ENCODE results near the gene BBS12. TPM values are rescaled to one million over a fixed set of nuclear protein-coding genes. Genes with fewer than 3 reads are reported as not detected.

BBS12 gene
- total and polyA plus RNA-seq, 2 experiments from 2014 or later = 2.3 to 2.6 TPM

DNA sequence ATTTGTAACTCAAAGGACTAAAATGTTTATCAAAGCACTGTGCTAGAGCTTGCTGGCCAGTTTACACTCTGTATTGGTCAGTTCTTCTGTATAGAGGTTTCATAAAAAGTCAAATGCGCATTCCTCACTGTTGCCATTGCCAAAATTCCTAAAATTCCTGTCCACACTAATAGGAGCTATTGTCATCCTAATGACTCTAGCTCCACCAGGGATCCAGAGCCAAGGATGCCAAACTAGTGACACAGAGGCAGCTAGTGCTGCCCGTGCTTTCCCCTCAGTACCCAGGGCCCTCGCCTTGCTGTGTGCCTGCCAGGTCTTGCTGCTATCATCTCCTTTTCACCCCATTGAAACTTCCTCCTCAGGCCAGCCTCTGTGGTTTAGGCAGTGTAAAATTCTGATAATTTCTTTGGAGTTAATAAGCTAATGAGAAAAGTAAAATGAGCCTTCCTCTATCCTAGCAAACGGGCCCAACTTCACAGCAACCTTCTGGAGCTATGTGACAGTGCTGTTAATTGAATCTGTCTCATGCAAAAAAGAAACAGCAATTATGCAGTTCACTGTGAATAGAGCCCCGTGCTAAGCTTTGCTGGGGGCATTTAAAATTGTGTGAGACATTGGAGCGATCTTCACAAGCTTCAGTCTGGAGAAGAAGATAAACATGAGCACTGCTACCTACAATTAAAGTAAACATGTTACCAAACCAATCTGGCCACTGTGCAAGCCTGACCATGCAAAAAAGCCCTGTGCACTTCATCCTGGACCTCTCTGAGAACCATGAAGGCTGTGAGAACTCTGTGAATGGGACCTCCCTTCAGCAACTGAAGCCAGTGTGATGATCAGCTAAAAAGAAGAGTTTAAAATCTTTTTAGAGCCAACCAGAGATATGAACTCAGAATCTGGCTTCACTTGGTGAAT, 51.1 kb downstream of the BBS12 start (continued):
- TF ChIP-seq, protein P1, sequence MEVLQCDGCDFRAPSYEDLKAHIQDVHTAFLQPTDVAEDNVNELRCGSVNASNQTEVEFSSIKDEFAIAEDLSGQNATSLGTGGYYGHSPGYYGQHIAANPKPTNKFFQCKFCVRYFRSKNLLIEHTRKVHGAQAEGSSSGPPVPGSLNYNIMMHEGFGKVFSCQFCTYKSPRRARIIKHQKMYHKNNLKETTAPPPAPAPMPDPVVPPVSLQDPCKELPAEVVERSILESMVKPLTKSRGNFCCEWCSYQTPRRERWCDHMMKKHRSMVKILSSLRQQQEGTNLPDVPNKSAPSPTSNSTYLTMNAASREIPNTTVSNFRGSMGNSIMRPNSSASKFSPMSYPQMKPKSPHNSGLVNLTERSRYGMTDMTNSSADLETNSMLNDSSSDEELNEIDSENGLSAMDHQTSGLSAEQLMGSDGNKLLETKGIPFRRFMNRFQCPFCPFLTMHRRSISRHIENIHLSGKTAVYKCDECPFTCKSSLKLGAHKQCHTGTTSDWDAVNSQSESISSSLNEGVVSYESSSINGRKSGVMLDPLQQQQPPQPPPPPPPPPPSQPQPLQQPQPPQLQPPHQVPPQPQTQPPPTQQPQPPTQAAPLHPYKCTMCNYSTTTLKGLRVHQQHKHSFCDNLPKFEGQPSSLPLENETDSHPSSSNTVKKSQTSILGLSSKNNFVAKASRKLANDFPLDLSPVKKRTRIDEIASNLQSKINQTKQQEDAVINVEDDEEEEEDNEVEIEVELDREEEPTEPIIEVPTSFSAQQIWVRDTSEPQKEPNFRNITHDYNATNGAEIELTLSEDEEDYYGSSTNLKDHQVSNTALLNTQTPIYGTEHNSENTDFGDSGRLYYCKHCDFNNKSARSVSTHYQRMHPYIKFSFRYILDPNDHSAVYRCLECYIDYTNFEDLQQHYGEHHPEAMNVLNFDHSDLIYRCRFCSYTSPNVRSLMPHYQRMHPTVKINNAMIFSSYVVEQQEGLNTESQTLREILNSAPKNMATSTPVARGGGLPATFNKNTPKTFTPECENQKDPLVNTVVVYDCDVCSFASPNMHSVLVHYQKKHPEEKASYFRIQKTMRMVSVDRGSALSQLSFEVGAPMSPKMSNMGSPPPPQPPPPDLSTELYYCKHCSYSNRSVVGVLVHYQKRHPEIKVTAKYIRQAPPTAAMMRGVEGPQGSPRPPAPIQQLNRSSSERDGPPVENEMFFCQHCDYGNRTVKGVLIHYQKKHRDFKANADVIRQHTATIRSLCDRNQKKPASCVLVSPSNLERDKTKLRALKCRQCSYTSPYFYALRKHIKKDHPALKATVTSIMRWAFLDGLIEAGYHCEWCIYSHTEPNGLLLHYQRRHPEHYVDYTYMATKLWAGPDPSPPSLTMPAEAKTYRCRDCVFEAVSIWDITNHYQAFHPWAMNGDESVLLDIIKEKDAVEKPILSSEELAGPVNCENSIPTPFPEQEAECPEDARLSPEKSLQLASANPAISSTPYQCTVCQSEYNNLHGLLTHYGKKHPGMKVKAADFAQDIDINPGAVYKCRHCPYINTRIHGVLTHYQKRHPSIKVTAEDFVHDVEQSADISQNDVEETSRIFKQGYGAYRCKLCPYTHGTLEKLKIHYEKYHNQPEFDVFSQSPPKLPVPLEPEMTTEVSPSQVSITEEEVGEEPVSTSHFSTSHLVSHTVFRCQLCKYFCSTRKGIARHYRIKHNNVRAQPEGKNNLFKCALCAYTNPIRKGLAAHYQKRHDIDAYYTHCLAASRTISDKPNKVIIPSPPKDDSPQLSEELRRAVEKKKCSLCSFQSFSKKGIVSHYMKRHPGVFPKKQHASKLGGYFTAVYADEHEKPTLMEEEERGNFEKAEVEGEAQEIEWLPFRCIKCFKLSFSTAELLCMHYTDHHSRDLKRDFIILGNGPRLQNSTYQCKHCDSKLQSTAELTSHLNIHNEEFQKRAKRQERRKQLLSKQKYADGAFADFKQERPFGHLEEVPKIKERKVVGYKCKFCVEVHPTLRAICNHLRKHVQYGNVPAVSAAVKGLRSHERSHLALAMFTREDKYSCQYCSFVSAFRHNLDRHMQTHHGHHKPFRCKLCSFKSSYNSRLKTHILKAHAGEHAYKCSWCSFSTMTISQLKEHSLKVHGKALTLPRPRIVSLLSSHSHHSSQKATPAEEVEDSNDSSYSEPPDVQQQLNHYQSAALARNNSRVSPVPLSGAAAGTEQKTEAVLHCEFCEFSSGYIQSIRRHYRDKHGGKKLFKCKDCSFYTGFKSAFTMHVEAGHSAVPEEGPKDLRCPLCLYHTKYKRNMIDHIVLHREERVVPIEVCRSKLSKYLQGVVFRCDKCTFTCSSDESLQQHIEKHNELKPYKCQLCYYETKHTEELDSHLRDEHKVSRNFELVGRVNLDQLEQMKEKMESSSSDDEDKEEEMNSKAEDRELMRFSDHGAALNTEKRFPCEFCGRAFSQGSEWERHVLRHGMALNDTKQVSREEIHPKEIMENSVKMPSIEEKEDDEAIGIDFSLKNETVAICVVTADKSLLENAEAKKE (CRISPR knock-in tag; IDR thresholded peaks at IDR 0.05) = peak; percentile 42; the same call in 1 of the 2 replicates
- no peak for TF ChIP-seq EZH2 (IDR thresholded peaks at IDR 0.05; ENCODE audit: low read depth, unreplicated experiment)
- TF ChIP-seq POLR2AphosphoS5 (IDR thresholded peaks at IDR 0.05; ENCODE audit: low read depth) = peak; percentile 60
- TF ChIP-seq, protein P2, sequence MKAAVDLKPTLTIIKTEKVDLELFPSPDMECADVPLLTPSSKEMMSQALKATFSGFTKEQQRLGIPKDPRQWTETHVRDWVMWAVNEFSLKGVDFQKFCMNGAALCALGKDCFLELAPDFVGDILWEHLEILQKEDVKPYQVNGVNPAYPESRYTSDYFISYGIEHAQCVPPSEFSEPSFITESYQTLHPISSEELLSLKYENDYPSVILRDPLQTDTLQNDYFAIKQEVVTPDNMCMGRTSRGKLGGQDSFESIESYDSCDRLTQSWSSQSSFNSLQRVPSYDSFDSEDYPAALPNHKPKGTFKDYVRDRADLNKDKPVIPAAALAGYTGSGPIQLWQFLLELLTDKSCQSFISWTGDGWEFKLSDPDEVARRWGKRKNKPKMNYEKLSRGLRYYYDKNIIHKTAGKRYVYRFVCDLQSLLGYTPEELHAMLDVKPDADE (IDR thresholded peaks at IDR 0.05) = no peak
- TF ChIP-seq STAT1 (IDR thresholded peaks at IDR 0.05; ENCODE audit: unreplicated experiment) = no peak
- no peak for TF ChIP-seq JUNB (IDR thresholded peaks at IDR 0.05; ENCODE audit: unreplicated experiment)

DNA sequence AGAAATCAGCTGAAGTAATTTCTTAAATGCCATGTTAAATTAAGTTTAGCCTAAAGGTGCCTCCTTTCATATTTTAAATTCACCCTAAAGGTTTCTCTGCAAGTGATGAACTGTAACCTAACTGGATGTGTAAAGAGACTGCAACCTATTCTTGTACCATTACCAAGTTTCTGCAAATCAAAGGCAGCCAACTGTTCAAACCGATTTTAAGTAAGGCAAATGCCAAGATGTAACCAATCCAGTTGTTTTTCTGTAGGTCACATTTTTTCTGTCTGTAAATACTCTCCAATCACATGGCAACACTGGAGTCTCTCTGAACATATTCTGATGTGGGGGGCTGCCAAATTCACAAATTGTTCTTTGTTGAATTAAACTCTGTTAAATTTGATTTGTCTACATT, 51.8 kb downstream of the BBS12 start:
- Histone ChIP-seq H3K4me2 (peak overlapping the region; percentile 8; the same call in 1 of the 2 replicates), H3K79me2 (replicated peaks; ENCODE audit: insufficient read depth) (no peaks in the 10 kb centered on the region), H3K27me3 (ENCODE audit: insufficient read depth) (no peaks in the 10 kb centered on the region), H3K27ac (ENCODE audit: low read depth) (peak overlapping the region; percentile 99), H3K9me2 (ENCODE audit: insufficient read depth) (no peaks in the 10 kb centered on the region), H3K4me3 (no peak overlapping the region), H4K20me1 (replicated peaks; ENCODE audit: insufficient read depth) (no peaks in the 10 kb centered on the region), H3K4me1 (ENCODE audit: insufficient read depth) (peaks cover 38% of the 10 kb centered on the region), H3K36me3 (ENCODE audit: insufficient read depth) (no peaks in the 10 kb centered on the region), H2AFZ (no peak overlapping the region), H3F3A (replicated peaks; ENCODE audit: low read depth) (peaks cover 8% of the 10 kb centered on the region; the same call in 1 of the 2 replicates)
- Mint-ChIP-seq H3K4me1 (peaks cover 78% of the 10 kb centered on the region), H3K27me3 (ENCODE audit: insufficient read depth, low read depth, poor library complexity) (peaks cover 19% of the 10 kb centered on the region), H3K9me3 (peaks cover 13% of the 10 kb centered on the region; the same call in 2 of the 3 replicates), H3K4me3 (peak overlapping the region; percentile 24; the same call in 2 of the 3 replicates), H3K36me3 (ENCODE audit: low read depth) (peaks cover 14% of the 10 kb centered on the region; the same call in 2 of the 3 replicates), H3K27ac (peak overlapping the region; percentile 97)
- no peak for ATAC-seq
- DNase-seq (ENCODE audit: low spot score) = peak; percentile 18
- TF ChIP-seq NANOG (IDR thresholded peaks at IDR 0.05; ENCODE audit: borderline replicate concordance) (peak; percentile 50; the same call in 1 of the 2 replicates), EZH2 (IDR thresholded peaks at IDR 0.05; ENCODE audit: low read depth, unreplicated experiment) (no peak)
